Activated CD8-positive, alpha-beta T cell treated with anti-CD3 and anti-CD28 coated beads, Interleukin-2, amount 10 ng/mL, durations not matched to agents 7 days and 5 days (primary cell): ENCODE results near the gene DDX55. TPM values are rescaled to one million over a fixed set of nuclear protein-coding genes. Genes with fewer than 3 reads are reported as not detected.
A peak's percentile ranks its signal among the peaks of the same experiment; 100 is the strongest.
"Not testable (repeated sequence)": the region's sequence is repeated elsewhere in the genome, so short reads cannot be mapped to it uniquely, and the experiment has no call there.

Experiments used
- ATAC-seq: fragments of 150-1000 bp; cut with Tn5 transposase; one replicate; pipeline ENCODE4 v1.10.0; 2021; ENCODE audit warnings: moderate library complexity
- CTCF ChIA-PET: fragments of 350-600 bp; sonication (Branson Sonifier 250); formaldehyde crosslinking; loops from one replicate; lab custom pipeline; 2021; ENCODE audit warnings: antibody characterized with exemption; lab: Charles Lee
- POLR2A ChIA-PET: fragments of 350-600 bp; sonication (Branson Sonifier 250); formaldehyde crosslinking; loops from one replicate; lab custom pipeline; 2021; ENCODE audit warnings: antibody characterized with exemption; lab: Charles Lee
- DNase-seq: peaks from one replicate; pipeline ENCODE4 v3.0.0-alpha.2; 2020
- H3K27ac Mint-ChIP-seq: one replicate; pipeline ENCODE4 v1.8.0; 2021; ENCODE audit warnings: mild to moderate bottlenecking, mixed read lengths
- H3K27me3 Mint-ChIP-seq: one replicate; pipeline ENCODE4 v1.8.0; 2021; ENCODE audit warnings: low read depth, mixed read lengths
- H3K36me3 Mint-ChIP-seq: one replicate; pipeline ENCODE4 v1.8.0; 2021; ENCODE audit warnings: low read depth, mixed read lengths
- H3K4me1 Mint-ChIP-seq: one replicate; pipeline ENCODE4 v1.8.0; 2021; ENCODE audit warnings: low read depth, mixed read lengths
- H3K4me3 Mint-ChIP-seq: one replicate; pipeline ENCODE4 v1.8.0; 2021; ENCODE audit warnings: mild to moderate bottlenecking, mixed read lengths
- H3K9me3 Mint-ChIP-seq: one replicate; pipeline ENCODE4 v1.8.0; 2022; ENCODE audit warnings: mixed read lengths; ENCODE audit not compliant: insufficient read depth
- total RNA-seq, 2 experiments: library from RNA; stranded (reverse); gene quantifications; one replicate each; pipeline ENCODE4 v1.2.3, GENCODE V29; 2021

Gene DDX55
- total RNA-seq, 2 experiments from 2014 or later = 44.7 to 44.8 TPM

GRCh38 chr12:123580772-123581171 is 21.1 kb upstream of the DDX55 start:
- ATAC-seq (no peak), DNase-seq (no peak)
- Mint-ChIP-seq H3K36me3 (peaks cover 3% of the 10 kb centered on the region), H3K27me3 (no peaks in the 10 kb centered on the region), H3K4me3 (no peak overlapping the region), H3K27ac (no peak overlapping the region), H3K4me1 (peaks cover 17% of the 10 kb centered on the region), H3K9me3 (no peaks in the 10 kb centered on the region)
- CTCF ChIA-PET = interaction anchor here (1.3 kb wide), 1 partner anchor 42 kb away, joined by 3 read pairs; no protein-coding TSS in a partner anchor
- POLR2A ChIA-PET = no interaction called here

GRCh38 chr12:123591702-123592481 is 10.0 kb upstream of the DDX55 start:
- Mint-ChIP-seq H3K9me3 (no peaks in the 10 kb centered on the region), H3K4me1 (peaks cover 24% of the 10 kb centered on the region), H3K36me3 (peaks cover 68% of the 10 kb centered on the region), H3K4me3 (no peak overlapping the region), H3K27ac (no peak overlapping the region), H3K27me3 (no peaks in the 10 kb centered on the region)
- ChIA-PET CTCF (interaction anchor here (1.0 to 1.7 kb wide), 3 partner anchors 10 to 12 kb away, joined by 4 to 7 read pairs (median 4); partner anchors contain the start of gene DDX55), POLR2A (interaction anchor here (3.1 kb wide), 1 partner anchor 10 kb away, joined by 12 read pairs; the partner anchor contains the start of gene DDX55)
- ATAC-seq (no peak), DNase-seq (no peak)

GRCh38 chr12:123595729-123596128 is 6.2 kb upstream of the DDX55 start:
- DNase-seq (no peak), ATAC-seq (no peak)
- H3K27ac Mint-ChIP-seq = peak overlapping the region; percentile 39
- H3K9me3 Mint-ChIP-seq = no peaks in the 10 kb centered on the region
- H3K4me3 Mint-ChIP-seq = no peak overlapping the region
- ChIA-PET CTCF (no interaction called here), POLR2A (no interaction called here)
- H3K27me3 Mint-ChIP-seq = no peaks in the 10 kb centered on the region
- peaks cover 61% of the 10 kb centered on the region for H3K36me3 Mint-ChIP-seq
- peaks cover 17% of the 10 kb centered on the region for H3K4me1 Mint-ChIP-seq

- no peaks in the 10 kb centered on the region for H3K9me3 Mint-ChIP-seq
- ATAC-seq = no peak
- H3K27me3 Mint-ChIP-seq = no peaks in the 10 kb centered on the region
- peaks cover 57% of the 10 kb centered on the region for H3K36me3 Mint-ChIP-seq
- no peak overlapping the region for H3K27ac Mint-ChIP-seq
- POLR2A ChIA-PET = no interaction called here
- no peak for DNase-seq
- CTCF ChIA-PET = no interaction called here
- H3K4me3 Mint-ChIP-seq = no peak overlapping the region
- peaks cover 16% of the 10 kb centered on the region for H3K4me1 Mint-ChIP-seq
These were observed 4.8 kb upstream of the DDX55 start for GRCh38 chr12:123597100-123597499.

GRCh38 chr12:123598522-123598921 is 3.4 kb upstream of the DDX55 start:
- peaks cover 26% of the 10 kb centered on the region for H3K4me1 Mint-ChIP-seq
- ChIA-PET POLR2A (no interaction called here), CTCF (interaction anchor here (0.8 to 2.4 kb wide), 3 partner anchors 8 to 360 kb away, joined by 3 to 6 read pairs (median 4); no protein-coding TSS in a partner anchor)
- H3K27ac Mint-ChIP-seq = peak overlapping the region; percentile 18
- ATAC-seq (no peak), DNase-seq (no peak)
- no peak overlapping the region for H3K4me3 Mint-ChIP-seq
- no peaks in the 10 kb centered on the region for H3K27me3 Mint-ChIP-seq
- no peaks in the 10 kb centered on the region for H3K9me3 Mint-ChIP-seq
- peaks cover 55% of the 10 kb centered on the region for H3K36me3 Mint-ChIP-seq

GRCh38 chr12:123599310-123599709 is 2.6 kb upstream of the DDX55 start:
- no peak for ATAC-seq
- Mint-ChIP-seq H3K27ac (peak overlapping the region; percentile 20), H3K4me3 (no peak overlapping the region), H3K9me3 (no peaks in the 10 kb centered on the region), H3K36me3 (peaks cover 55% of the 10 kb centered on the region), H3K27me3 (no peaks in the 10 kb centered on the region), H3K4me1 (peaks cover 32% of the 10 kb centered on the region)
- DNase-seq = no peak
- CTCF ChIA-PET = interaction anchor here (0.6 to 2.4 kb wide), 4 partner anchors 9 to 361 kb away, joined by 3 to 6 read pairs (median 4); no protein-coding TSS in a partner anchor
- POLR2A ChIA-PET = no interaction called here

- Mint-ChIP-seq H3K36me3 (peaks cover 57% of the 10 kb centered on the region), H3K27me3 (no peaks in the 10 kb centered on the region), H3K9me3 (no peaks in the 10 kb centered on the region), H3K4me3 (peak overlapping the region; percentile 37), H3K4me1 (peaks cover 34% of the 10 kb centered on the region), H3K27ac (peak overlapping the region; percentile 46)
- DNase-seq = no peak
- ATAC-seq = no peak
- ChIA-PET CTCF (interaction anchor here (0.6 to 2.4 kb wide), 4 partner anchors 9 to 79 kb away, joined by 3 to 6 read pairs (median 3); no protein-coding TSS in a partner anchor), POLR2A (interaction anchor here (0.6 kb wide), 1 partner anchor 1017 kb away, joined by 4 read pairs; no protein-coding TSS in a partner anchor)
These were observed 2.2 kb upstream of the DDX55 start for GRCh38 chr12:123599721-123600120.

GRCh38 chr12:123602651-123603195 is 824 bp downstream of the DDX55 start:
- Mint-ChIP-seq H3K9me3 (no peaks in the 10 kb centered on the region), H3K4me1 (peaks cover 39% of the 10 kb centered on the region), H3K27ac (peak overlapping the region; percentile 98), H3K36me3 (peaks cover 51% of the 10 kb centered on the region), H3K4me3 (peak overlapping the region; percentile 90), H3K27me3 (no peaks in the 10 kb centered on the region)
- DNase-seq (peak; percentile 42), ATAC-seq (peak; percentile 7)
- ChIA-PET POLR2A (interaction anchor here (0.7 to 2.5 kb wide), 14 partner anchors 9 to 1076 kb away, joined by 3 to 15 read pairs (median 4); partner anchors contain the start of genes ATP6V0A2, KNTC1, MPHOSPH9 and MTRFR), CTCF (interaction anchor here (0.6 to 3.4 kb wide), 9 partner anchors 9 to 333 kb away, joined by 3 to 28 read pairs (median 5); partner anchors contain the start of gene TMED2)

- not testable (repeated sequence) for H3K27me3 Mint-ChIP-seq, DNase-seq, H3K9me3 Mint-ChIP-seq, ATAC-seq, H3K27ac Mint-ChIP-seq
- Mint-ChIP-seq H3K4me3 (peak overlapping the region; percentile 90), H3K4me1 (peaks cover 39% of the 10 kb centered on the region), H3K36me3 (peaks cover 52% of the 10 kb centered on the region)
- ChIA-PET POLR2A (interaction anchor here (0.6 to 2.5 kb wide), 2 partner anchors 239 to 410 kb away, joined by 4 to 15 read pairs; partner anchors contain the start of gene SBNO1), CTCF (interaction anchor here (1.0 to 3.4 kb wide), 3 partner anchors 12 to 239 kb away, joined by 4 to 28 read pairs (median 5); no protein-coding TSS in a partner anchor)
These were observed 1.6 kb downstream of the DDX55 start for GRCh38 chr12:123603495-123603894.

GRCh38 chr12:123607756-123608155 is 5.9 kb downstream of the DDX55 start:
- Mint-ChIP-seq H3K27me3 (no peaks in the 10 kb centered on the region), H3K4me3 (no peak overlapping the region), H3K4me1 (peaks cover 20% of the 10 kb centered on the region), H3K27ac (peak overlapping the region; percentile 40), H3K9me3 (no peaks in the 10 kb centered on the region), H3K36me3 (peaks cover 64% of the 10 kb centered on the region)
- no peak for ATAC-seq
- ChIA-PET CTCF (no interaction called here), POLR2A (no interaction called here)
- no peak for DNase-seq

- peaks cover 63% of the 10 kb centered on the region for H3K36me3 Mint-ChIP-seq
- no peak for ATAC-seq
- H3K4me1 Mint-ChIP-seq = peaks cover 16% of the 10 kb centered on the region
- POLR2A ChIA-PET = no interaction called here
- H3K4me3 Mint-ChIP-seq = no peak overlapping the region
- DNase-seq = no peak
- CTCF ChIA-PET = no interaction called here
- no peak overlapping the region for H3K27ac Mint-ChIP-seq
- H3K9me3 Mint-ChIP-seq = no peaks in the 10 kb centered on the region
- no peaks in the 10 kb centered on the region for H3K27me3 Mint-ChIP-seq
These were observed 6.3 kb downstream of the DDX55 start for GRCh38 chr12:123608182-123608581.
